ENCODE results near the gene AP1S2.
A peak's percentile ranks its signal among the peaks of the same experiment; 100 is the strongest.

AP1S2 gene

GRCh38 chrX:15812192-15812938, 42.2 kb downstream of the AP1S2 start:
- DNase-seq (ENCODE audit: low spot score) = no peak
- no peak for FAIRE-seq

GRCh38 chrX:15808254-15808653, 46.4 kb downstream of the AP1S2 start:
- FAIRE-seq (no peak), DNase-seq (ENCODE audit: low spot score) (no peak)

DNA sequence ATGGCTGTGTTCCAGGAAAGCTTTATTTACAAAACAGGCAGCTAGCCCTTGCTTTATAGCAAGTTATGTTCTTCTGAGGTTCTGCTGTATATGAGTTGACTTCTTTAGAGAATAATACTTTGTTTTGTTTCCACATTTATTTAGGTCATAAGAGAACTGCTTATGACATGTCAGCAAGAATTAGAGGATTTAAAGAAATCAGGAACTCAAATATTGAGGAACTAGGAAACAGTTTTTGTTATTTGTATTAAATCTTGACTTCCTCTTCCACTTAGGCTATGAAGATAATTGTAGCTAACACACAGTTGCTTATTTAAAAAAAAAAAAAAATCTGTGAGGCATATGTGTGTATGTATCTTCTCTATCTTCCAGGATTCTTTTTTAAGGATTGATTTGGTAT, 50.0 kb downstream of the AP1S2 start:
- no peak for FAIRE-seq
- DNase-seq (ENCODE audit: low spot score) = no peak

DNA sequence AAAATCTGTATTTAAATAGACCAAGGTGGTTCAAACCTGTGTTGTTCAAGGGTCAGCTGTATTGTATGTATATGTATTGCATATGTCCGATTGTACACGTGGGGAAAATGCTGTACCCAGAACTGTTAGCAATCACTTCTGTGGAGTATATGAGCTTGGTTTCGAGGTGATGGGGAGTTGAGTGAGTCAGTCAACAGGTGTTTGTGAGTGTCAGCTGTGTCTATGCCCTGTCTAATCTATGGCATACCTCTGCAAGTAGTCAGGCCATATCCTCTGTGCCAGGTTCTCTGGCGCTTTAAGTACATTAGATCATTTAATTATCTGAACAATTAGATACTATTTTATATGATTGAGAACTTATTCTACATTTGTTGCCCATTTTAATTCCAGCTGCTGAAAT, 56.9 kb downstream of the AP1S2 start:
- FAIRE-seq = no peak

GRCh38 chrX:15790769-15791290, 63.8 kb downstream of the AP1S2 start:
- DNase-seq (ENCODE audit: low spot score) (no peak), FAIRE-seq (no peak)

More for the DNA sequence above, 56.9 kb downstream of the AP1S2 start:
- no peak for DNase-seq (ENCODE audit: low spot score)

DNA sequence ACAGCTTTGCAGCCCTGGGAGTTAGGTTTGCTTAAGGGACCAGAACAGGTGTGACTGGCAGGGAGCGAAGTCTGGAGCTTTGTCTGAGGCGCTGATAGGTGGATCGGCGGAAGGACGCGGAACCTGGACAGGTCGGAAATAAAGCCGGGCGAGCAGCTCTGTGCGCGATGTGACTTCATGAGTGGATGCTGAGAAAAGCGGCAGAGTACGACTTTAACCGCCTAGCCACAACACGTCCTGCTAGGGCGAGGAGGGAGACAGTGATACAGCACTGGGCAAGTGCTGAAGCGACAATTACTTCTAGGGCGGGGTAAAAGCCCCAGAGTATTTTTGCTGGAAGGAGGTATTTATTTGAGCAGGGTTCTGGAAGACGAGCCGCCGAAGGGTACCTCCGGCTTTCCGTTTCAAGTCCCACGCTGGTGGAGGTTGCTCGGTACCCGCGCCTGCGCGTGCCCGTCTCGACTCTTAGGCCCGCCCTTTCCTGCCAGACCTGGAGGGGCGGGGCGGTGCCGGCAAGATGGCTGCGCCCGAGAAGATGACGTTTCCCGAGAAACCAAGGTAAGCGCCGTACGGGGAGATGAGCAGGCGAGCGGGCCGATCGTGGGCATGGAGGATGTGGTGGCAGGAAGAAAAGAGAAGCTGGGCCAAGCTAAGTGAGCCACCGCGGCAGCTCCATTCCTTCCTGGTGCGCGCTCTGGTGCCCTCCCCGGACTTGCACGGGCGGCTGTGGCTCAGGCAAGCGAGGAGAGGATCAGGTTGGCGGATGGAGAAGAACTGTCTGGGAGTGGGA, 64.4 kb downstream of the AP1S2 start, which contains the start of gene ZRSR2:
ZRSR2 (plus strand) TSS at position 506 of the 790 bp plus-strand sequence; CDS start at position 518, 12 bp downstream.
- peak; percentile 69 for DNase-seq (ENCODE audit: low spot score)
- no peak for FAIRE-seq

DNA sequence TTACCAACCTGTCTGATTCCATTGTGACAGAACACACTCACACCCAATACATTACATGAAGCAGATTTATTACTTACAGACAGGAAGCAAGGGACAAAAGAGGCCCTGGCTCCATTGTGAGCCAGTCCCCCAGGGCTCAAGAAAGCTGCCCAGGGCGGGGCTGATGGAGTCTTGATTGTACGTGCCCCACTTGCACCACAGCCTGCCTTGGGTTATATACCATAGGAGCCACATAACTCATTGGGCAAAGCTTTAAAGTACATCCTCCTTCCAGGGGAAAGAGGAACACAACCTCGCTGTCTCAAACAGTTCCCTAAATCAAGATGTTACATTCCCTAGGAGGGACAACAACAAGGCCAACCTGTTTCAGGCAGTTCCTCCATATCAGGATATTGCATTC, 67.7 kb downstream of the AP1S2 start:
- DNase-seq (ENCODE audit: low spot score) = no peak

GRCh38 chrX:15785176-15785750, 69.3 kb downstream of the AP1S2 start:
- DNase-seq (ENCODE audit: low spot score) (no peak), FAIRE-seq (no peak)

More for the DNA sequence above, 67.7 kb downstream of the AP1S2 start:
- FAIRE-seq = no peak

DNA sequence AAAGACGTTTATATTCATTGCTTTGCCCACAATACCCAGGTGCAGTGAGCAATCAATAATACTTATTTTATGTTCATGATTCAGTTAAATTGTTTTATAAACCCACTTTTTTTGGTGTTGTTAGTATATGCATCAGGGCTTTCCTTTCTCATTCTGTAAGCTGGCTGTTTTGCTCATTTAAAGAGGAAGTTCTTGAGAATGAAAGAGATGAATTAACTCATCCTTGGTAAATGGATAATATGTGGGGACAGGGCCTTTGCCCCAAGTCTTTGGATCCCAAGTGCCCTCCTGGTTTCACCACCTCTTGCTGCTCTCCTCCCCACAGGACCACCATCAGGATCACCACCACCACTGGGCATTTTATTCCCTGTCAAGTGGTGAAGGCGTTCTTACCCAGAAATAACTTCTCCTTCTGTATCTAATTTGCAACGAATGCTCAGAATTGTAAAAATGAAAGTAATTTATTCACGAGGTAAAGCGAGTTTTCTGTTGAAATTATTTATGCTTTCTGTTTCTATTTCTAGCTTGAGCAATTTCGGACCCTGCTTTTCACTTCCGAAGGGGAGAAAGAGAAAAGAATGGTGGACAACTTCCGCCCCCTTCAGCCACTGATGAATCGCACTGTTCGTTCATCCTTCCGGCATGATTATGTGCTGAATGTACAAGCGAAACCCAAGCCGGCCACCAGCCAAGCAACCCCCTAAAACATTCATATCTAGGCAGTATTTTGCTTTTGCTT, 72.5 kb downstream of the AP1S2 start:
- FAIRE-seq = no peak
- DNase-seq (ENCODE audit: low spot score) = no peak
